ENCODE measurements around the gene LRRC2. TPM values are rescaled to one million over a fixed set of nuclear protein-coding genes. Genes with fewer than 3 reads are reported as not detected.

Gene LRRC2
- total and polyA plus RNA-seq, 9 of the 15 experiments (the other 6 are each of a cell fraction or from before 2014, with no cell fraction given) = 0.01 to 0.04 (median 0.03) TPM; not detected in 5

GRCh38 chr3:46585799-46586693 is 19.9 kb upstream of the LRRC2 start (continued):
- TF ChIP-seq SETDB1 (IDR thresholded peaks at IDR 0.05; ENCODE audit: low read length) = no peak
- TF ChIP-seq DIDO1 (tag; IDR thresholded peaks at IDR 0.05; ENCODE audit: low read depth) = no peak
- no peak for TF ChIP-seq CBX5 (IDR thresholded peaks at IDR 0.05; ENCODE audit: borderline replicate concordance, low read depth)
- TF ChIP-seq ZNF24 (IDR thresholded peaks at IDR 0.05) = no peak
- TF ChIP-seq NR2C2 (CRISPR knock-in tag; IDR thresholded peaks at IDR 0.05) = no peak
- peak; percentile 48; the same call in 1 of the 2 replicates for TF ChIP-seq NR2C2 (tag; IDR thresholded peaks at IDR 0.05)
- 0 out of 2 replicates have a peak, but pooled peaks have one; percentile 27 for TF ChIP-seq ZNF197 (CRISPR knock-in tag; IDR thresholded peaks at IDR 0.05; ENCODE audit: low read depth)
- no peak for TF ChIP-seq THRAP3 (IDR thresholded peaks at IDR 0.05; ENCODE audit: borderline replicate concordance)
- no peak for TF ChIP-seq LCOR (CRISPR knock-in tag; IDR thresholded peaks at IDR 0.05)
- no peak for TF ChIP-seq MED1 (CRISPR knock-in tag; IDR thresholded peaks at IDR 0.05; ENCODE audit: borderline replicate concordance)
- TF ChIP-seq ZNF592 (IDR thresholded peaks at IDR 0.05) = no peak
- no peak for TF ChIP-seq ARHGAP35 (IDR thresholded peaks at IDR 0.05; ENCODE audit: partially characterized antibody)
- TF ChIP-seq CUX1 (CRISPR knock-in tag; IDR thresholded peaks at IDR 0.05) = no peak
- no peak for TF ChIP-seq ARID1B (IDR thresholded peaks at IDR 0.05)
- TF ChIP-seq ELK1 (CRISPR knock-in tag; IDR thresholded peaks at IDR 0.05) = no peak
- TF ChIP-seq ZNF175 (CRISPR knock-in tag; IDR thresholded peaks at IDR 0.05; ENCODE audit: low read depth) = peak; percentile 74; the same call in 1 of the 2 replicates
